Skeletal muscle satellite cell (primary cell): Measurements from ENCODE around the gene ELF1.
"Not testable (repeated sequence)": the region's sequence is repeated elsewhere in the genome, so short reads cannot be mapped to it uniquely, and the experiment has no call there.

Experiments
- H3K27me3 ChIP-seq: 2 replicates; pipeline ENCODE4 v1.7.0; 2013; ENCODE audit warnings: low read length; ENCODE audit not compliant: control insufficient read depth, insufficient read depth
- H3K36me3 ChIP-seq: 2 replicates; pipeline ENCODE4 v1.7.0; 2013; ENCODE audit warnings: mild to moderate bottlenecking, control low read depth, low read length; ENCODE audit not compliant: insufficient read depth
- H3K4me1 ChIP-seq: 2 replicates; pipeline ENCODE4 v1.7.0; 2013; ENCODE audit warnings: low read length; ENCODE audit not compliant: control insufficient read depth, insufficient read depth
- H3K4me2 ChIP-seq: 2 replicates; pipeline ENCODE4 v1.7.0; 2013; ENCODE audit warnings: mild to moderate bottlenecking, low read length
- H3K4me3 ChIP-seq: 2 replicates; pipeline ENCODE4 v1.7.0; 2013; ENCODE audit warnings: low read length
- H3K9ac ChIP-seq: 2 replicates; pipeline ENCODE4 v1.7.0; 2013; ENCODE audit warnings: mild to moderate bottlenecking, low read depth, low read length, moderate library complexity
- H3K9me3 ChIP-seq: replicated peaks from 2 replicates; pipeline ENCODE4 v1.7.0; 2013; ENCODE audit warnings: mild to moderate bottlenecking, control low read depth, low read length

Gene ELF1

GRCh38 chr13:41039746-41040145 is 20.6 kb upstream of the ELF1 start:
- no peak overlapping the region for H3K4me3 ChIP-seq
- no peaks in the 10 kb centered on the region for H3K9me3 ChIP-seq
- peaks cover 3% of the 10 kb centered on the region for H3K36me3 ChIP-seq
- no peaks in the 10 kb centered on the region for H3K27me3 ChIP-seq
- H3K4me1 ChIP-seq: peaks cover 11% of the 10 kb centered on the region
- no peak overlapping the region for H3K9ac ChIP-seq
- no peak overlapping the region for H3K4me2 ChIP-seq

GRCh38 chr13:41036557-41036956 is 17.4 kb upstream of the ELF1 start:
- H3K4me1 ChIP-seq, H3K9ac ChIP-seq, H3K36me3 ChIP-seq, H3K9me3 ChIP-seq, H3K4me2 ChIP-seq, H3K27me3 ChIP-seq, H3K4me3 ChIP-seq: not testable (repeated sequence)

- no peaks in the 10 kb centered on the region for H3K9me3 ChIP-seq
- no peak overlapping the region for H3K4me2 ChIP-seq
- H3K4me3 ChIP-seq: no peak overlapping the region
- no peaks in the 10 kb centered on the region for H3K27me3 ChIP-seq
- peaks cover 3% of the 10 kb centered on the region for H3K36me3 ChIP-seq
- no peaks in the 10 kb centered on the region for H3K4me1 ChIP-seq
- no peak overlapping the region for H3K9ac ChIP-seq
These were observed 15.8 kb upstream of the ELF1 start for GRCh38 chr13:41034881-41035280.

- no peak overlapping the region for H3K4me2 ChIP-seq
- no peaks in the 10 kb centered on the region for H3K9me3 ChIP-seq
- H3K9ac ChIP-seq: no peak overlapping the region
- no peaks in the 10 kb centered on the region for H3K4me1 ChIP-seq
- H3K4me3 ChIP-seq: no peak overlapping the region
- H3K27me3 ChIP-seq: no peaks in the 10 kb centered on the region
- H3K36me3 ChIP-seq: peaks cover 7% of the 10 kb centered on the region
These were observed 15.3 kb upstream of the ELF1 start for GRCh38 chr13:41034382-41034781.

GRCh38 chr13:41032691-41033376 is 13.7 kb upstream of the ELF1 start:
- no peak overlapping the region for H3K9ac ChIP-seq
- H3K36me3 ChIP-seq: peaks cover 12% of the 10 kb centered on the region
- no peaks in the 10 kb centered on the region for H3K27me3 ChIP-seq
- no peak overlapping the region for H3K4me2 ChIP-seq
- H3K4me3 ChIP-seq: no peak overlapping the region
- no peaks in the 10 kb centered on the region for H3K4me1 ChIP-seq
- no peaks in the 10 kb centered on the region for H3K9me3 ChIP-seq

DNA sequence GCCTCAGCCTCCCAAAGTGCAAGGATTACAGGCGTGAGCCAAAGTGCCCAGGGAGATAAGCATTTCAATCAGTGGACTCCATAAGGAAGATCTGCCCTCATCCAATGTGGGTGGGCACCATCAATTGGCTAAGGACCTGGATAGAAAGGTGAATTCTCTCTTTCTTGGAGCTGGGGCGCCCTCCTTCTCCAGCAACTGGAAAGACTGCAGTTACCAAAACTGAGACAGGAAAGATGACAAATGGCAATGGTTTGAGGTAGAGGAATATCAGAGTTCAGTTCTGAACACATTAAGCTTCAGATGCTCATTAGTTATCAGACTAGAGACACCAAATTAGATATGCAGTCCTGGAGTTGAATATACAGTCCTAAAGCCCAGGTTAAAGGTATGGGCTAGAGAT is 10.5 kb upstream of the ELF1 start:
- H3K4me2 ChIP-seq: no peak overlapping the region
- H3K9ac ChIP-seq: no peak overlapping the region
- H3K4me1 ChIP-seq: no peaks in the 10 kb centered on the region
- H3K9me3 ChIP-seq: no peaks in the 10 kb centered on the region
- peaks cover 18% of the 10 kb centered on the region for H3K36me3 ChIP-seq
- no peak overlapping the region for H3K4me3 ChIP-seq
- H3K27me3 ChIP-seq: no peaks in the 10 kb centered on the region

DNA sequence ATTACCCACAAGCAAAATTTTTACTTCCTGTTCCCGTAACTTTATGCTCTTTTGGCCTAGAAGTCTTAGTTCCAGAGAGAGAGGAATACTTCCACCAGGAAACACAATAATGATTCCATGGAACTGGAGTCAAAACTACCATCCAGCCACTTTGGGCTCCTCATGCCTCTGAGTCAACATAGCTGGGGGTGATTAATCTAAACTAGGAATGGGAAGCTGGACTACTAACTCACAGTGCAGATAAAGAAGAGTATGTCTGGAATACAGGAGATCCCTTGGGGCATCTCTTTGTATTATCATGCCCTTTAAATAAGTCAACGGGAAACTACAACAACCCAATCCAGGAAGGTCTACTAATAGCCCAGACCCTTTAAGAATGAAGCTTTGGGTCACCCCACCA is 8.9 kb upstream of the ELF1 start:
- H3K27me3 ChIP-seq: no peaks in the 10 kb centered on the region
- H3K9me3 ChIP-seq: no peaks in the 10 kb centered on the region
- H3K36me3 ChIP-seq: peaks cover 18% of the 10 kb centered on the region
- no peak overlapping the region for H3K9ac ChIP-seq
- no peaks in the 10 kb centered on the region for H3K4me1 ChIP-seq
- no peak overlapping the region for H3K4me2 ChIP-seq
- no peak overlapping the region for H3K4me3 ChIP-seq

DNA sequence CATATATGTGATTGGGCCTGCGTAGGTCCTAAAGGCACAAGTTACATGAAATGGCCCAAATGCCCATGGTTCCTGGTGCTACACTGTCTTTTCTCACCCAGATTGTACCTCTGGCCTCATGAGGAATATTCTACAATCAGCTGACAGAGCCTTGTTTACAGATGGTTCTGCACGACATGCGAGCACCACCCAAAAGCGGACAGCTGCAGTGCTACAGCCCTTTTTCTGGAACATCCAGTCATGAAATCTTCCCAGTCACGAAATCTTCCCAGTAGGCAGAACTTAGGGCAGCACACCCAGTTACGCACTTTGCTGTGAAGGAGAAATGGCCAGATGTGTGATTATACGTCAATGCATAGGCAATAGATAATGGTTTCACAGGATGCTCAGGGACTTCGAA is 7.7 kb upstream of the ELF1 start:
- no peak overlapping the region for H3K9ac ChIP-seq
- H3K4me3 ChIP-seq: no peak overlapping the region
- H3K27me3 ChIP-seq: no peaks in the 10 kb centered on the region
- H3K36me3 ChIP-seq: peaks cover 18% of the 10 kb centered on the region
- no peak overlapping the region for H3K4me2 ChIP-seq
- no peaks in the 10 kb centered on the region for H3K9me3 ChIP-seq
- H3K4me1 ChIP-seq: no peaks in the 10 kb centered on the region

GRCh38 chr13:41025518-41025917 is 6.4 kb upstream of the ELF1 start:
- Histone ChIP-seq H3K4me2 (no peak overlapping the region), H3K9ac (no peak overlapping the region), H3K9me3 (no peaks in the 10 kb centered on the region), H3K4me1 (no peaks in the 10 kb centered on the region), H3K27me3 (no peaks in the 10 kb centered on the region), H3K4me3 (no peak overlapping the region), H3K36me3 (peaks cover 18% of the 10 kb centered on the region)

GRCh38 chr13:41019578-41020347 is 647 bp upstream of the ELF1 start:
- Histone ChIP-seq H3K4me1 (peaks cover 13% of the 10 kb centered on the region), H3K36me3 (no peaks in the 10 kb centered on the region), H3K9ac (no peak overlapping the region), H3K27me3 (no peaks in the 10 kb centered on the region), H3K4me3 (no peak overlapping the region), H3K9me3 (no peaks in the 10 kb centered on the region), H3K4me2 (no peak overlapping the region)

GRCh38 chr13:41018602-41018948 is 541 bp downstream of the ELF1 start:
- Histone ChIP-seq H3K9me3 (no peaks in the 10 kb centered on the region), H3K27me3 (no peaks in the 10 kb centered on the region), H3K9ac (no peak overlapping the region), H3K4me1 (peaks cover 13% of the 10 kb centered on the region), H3K4me3 (no peak overlapping the region), H3K4me2 (peak overlapping the region; percentile 52), H3K36me3 (no peaks in the 10 kb centered on the region)
